ENCODE results near the gene CACNA2D2.
A peak's percentile ranks its signal among the peaks of the same experiment; 100 is the strongest.

Gene CACNA2D2

DNA sequence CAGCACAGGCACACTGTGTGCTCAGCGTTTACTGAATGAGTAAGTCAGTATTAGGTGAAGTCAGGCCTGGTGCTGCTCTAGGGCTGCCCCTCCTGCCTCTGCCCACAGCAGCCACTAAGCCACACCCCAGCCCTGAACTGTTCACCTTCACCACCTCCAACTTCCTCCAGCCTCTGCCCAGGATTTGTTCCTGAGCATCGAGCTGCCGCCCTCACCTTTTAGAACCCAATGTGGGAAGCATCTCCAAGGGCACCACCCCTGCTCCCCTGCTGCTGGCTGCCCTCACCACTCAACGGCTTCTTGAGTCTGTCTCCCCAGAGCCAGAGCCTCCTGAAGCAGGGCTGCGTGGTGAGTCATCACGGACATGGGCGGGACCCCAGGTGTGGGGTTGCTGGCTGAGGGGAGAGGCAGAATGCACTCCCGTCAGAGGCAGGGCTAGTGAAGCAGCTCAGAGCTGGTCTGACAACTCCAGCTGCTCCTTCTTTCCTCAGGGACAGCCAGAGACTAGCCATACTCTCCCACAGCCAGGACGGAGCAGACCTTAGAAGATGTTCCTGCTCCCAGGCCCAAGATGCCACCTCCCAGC lies 186.7 kb downstream of the CACNA2D2 start (continued):
- TF ChIP-seq ZNF549 (tag by site-specific recombination; IDR thresholded peaks at IDR 0.05) (no peak), FEZF1 (tag by site-specific recombination; IDR thresholded peaks at IDR 0.05) (no peak), ZNF175 (tag by site-specific recombination; IDR thresholded peaks at IDR 0.05) (no peak), ZNF473 (tag by site-specific recombination; IDR thresholded peaks at IDR 0.05) (no peak), ZNF837 (tag by site-specific recombination; IDR thresholded peaks at IDR 0.05) (no peak), ZNF585B (tag by site-specific recombination; IDR thresholded peaks at IDR 0.05) (no peak), ZNF341 (tag by site-specific recombination; IDR thresholded peaks at IDR 0.05; ENCODE audit: low read depth) (0 out of 2 replicates have a peak, but pooled peaks have one; percentile 14), ZNF629 (tag by site-specific recombination; IDR thresholded peaks at IDR 0.05) (0 out of 2 replicates have a peak, but pooled peaks have one; percentile 36), GLI2 (tag by site-specific recombination; IDR thresholded peaks at IDR 0.05; ENCODE audit: borderline replicate concordance, low read depth) (no peak), MZF1 (tag by site-specific recombination; IDR thresholded peaks at IDR 0.05; ENCODE audit: borderline replicate concordance) (no peak), ZSCAN23 (tag by site-specific recombination; IDR thresholded peaks at IDR 0.05) (no peak), SP7 (tag by site-specific recombination; IDR thresholded peaks at IDR 0.05) (peak; percentile 75), ZFP41 (tag by site-specific recombination; IDR thresholded peaks at IDR 0.05; ENCODE audit: borderline replicate concordance) (no peak), ZBTB10 (tag by site-specific recombination; IDR thresholded peaks at IDR 0.05) (0 out of 2 replicates have a peak, but pooled peaks have one; percentile 27), ZNF677 (tag by site-specific recombination; IDR thresholded peaks at IDR 0.05) (no peak), SCRT1 (tag by site-specific recombination; IDR thresholded peaks at IDR 0.05; ENCODE audit: borderline replicate concordance) (no peak), ZBTB17 (tag by site-specific recombination; IDR thresholded peaks at IDR 0.05) (peak; percentile 76), SETDB1 (IDR thresholded peaks at IDR 0.05; ENCODE audit: insufficient read length, low read length) (no peak), ZNF311 (tag by site-specific recombination; IDR thresholded peaks at IDR 0.05; ENCODE audit: borderline replicate concordance) (no peak), OVOL3 (tag by site-specific recombination; IDR thresholded peaks at IDR 0.05) (no peak), ZNF2 (tag by site-specific recombination; IDR thresholded peaks at IDR 0.05) (no peak), ZNF112 (tag by site-specific recombination; IDR thresholded peaks at IDR 0.05) (no peak), SALL2 (tag by site-specific recombination; IDR thresholded peaks at IDR 0.05; ENCODE audit: borderline replicate concordance) (no peak), ZSCAN16 (tag by site-specific recombination; IDR thresholded peaks at IDR 0.05) (no peak), ZNF544 (tag by site-specific recombination; IDR thresholded peaks at IDR 0.05) (no peak), TCF7L2 (IDR thresholded peaks at IDR 0.05; ENCODE audit: borderline replicate concordance, low read depth, low read length) (no peak), ZNF350 (tag by site-specific recombination; IDR thresholded peaks at IDR 0.05) (no peak), SP2 (tag by site-specific recombination; IDR thresholded peaks at IDR 0.05) (peak; percentile 55), GLIS2 (tag by site-specific recombination; IDR thresholded peaks at IDR 0.05) (peak; percentile 61; the same call in 1 of the 2 replicates), ZNF426 (tag by site-specific recombination; IDR thresholded peaks at IDR 0.05) (no peak), PATZ1 (tag by site-specific recombination; IDR thresholded peaks at IDR 0.05) (peak; percentile 85), ZNF140 (tag by site-specific recombination; IDR thresholded peaks at IDR 0.05) (no peak), ZNF174 (tag by site-specific recombination; IDR thresholded peaks at IDR 0.05) (no peak), KLF7 (tag by site-specific recombination; IDR thresholded peaks at IDR 0.05; ENCODE audit: borderline replicate concordance) (no peak), ZNF211 (tag by site-specific recombination; IDR thresholded peaks at IDR 0.05; ENCODE audit: low read depth) (no peak), EGR2 (tag by site-specific recombination; IDR thresholded peaks at IDR 0.05; ENCODE audit: low read depth) (peak; percentile 94)
- TF ChIP-seq, protein P1, sequence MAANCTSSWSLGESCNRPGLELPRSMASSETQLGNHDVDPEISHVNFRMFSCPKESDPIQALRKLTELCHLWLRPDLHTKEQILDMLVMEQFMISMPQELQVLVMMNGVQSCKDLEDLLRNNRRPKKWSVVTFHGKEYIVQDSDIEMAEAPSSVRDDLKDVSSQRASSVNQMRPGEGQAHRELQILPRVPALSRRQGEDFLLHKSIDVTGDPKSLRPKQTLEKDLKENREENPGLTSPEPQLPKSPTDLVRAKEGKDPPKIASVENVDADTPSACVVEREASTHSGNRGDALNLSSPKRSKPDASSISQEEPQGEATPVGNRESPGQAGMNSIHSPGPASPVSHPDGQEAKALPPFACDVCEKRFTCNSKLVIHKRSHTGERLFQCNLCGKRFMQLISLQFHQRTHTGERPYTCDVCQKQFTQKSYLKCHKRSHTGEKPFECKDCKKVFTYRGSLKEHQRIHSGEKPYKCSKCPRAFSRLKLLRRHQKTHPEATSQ (tag by site-specific recombination; IDR thresholded peaks at IDR 0.05) = no peak

All from HEK293 (cell line).